ENCODE measurements around the gene RNU6-1.

Gene RNU6-1

GRCh38 chr15:67805008-67805665, 34.7 kb downstream of the RNU6-1 start:
- FAIRE-seq (no peak), DNase-seq (ENCODE audit: insufficient read length, low spot score) (no peak)

- FAIRE-seq = peak; percentile 9
- DNase-seq (ENCODE audit: insufficient read length, low spot score) = no peak
These were observed 35.6 kb downstream of the RNU6-1 start for GRCh38 chr15:67803996-67804843.

GRCh38 chr15:67803299-67803698, 36.5 kb downstream of the RNU6-1 start:
- no peak for DNase-seq (ENCODE audit: insufficient read length, low spot score)
- FAIRE-seq = no peak

GRCh38 chr15:67801926-67802914, 37.6 kb downstream of the RNU6-1 start:
- FAIRE-seq = no peak
- no peak for DNase-seq (ENCODE audit: insufficient read length, low spot score)

- FAIRE-seq (no peak), DNase-seq (ENCODE audit: insufficient read length, low spot score) (no peak)
These were observed 38.7 kb downstream of the RNU6-1 start for GRCh38 chr15:67801142-67801541.

- DNase-seq (ENCODE audit: insufficient read length, low spot score) (peak; percentile 41), FAIRE-seq (no peak)
These were observed 40.0 kb downstream of the RNU6-1 start for GRCh38 chr15:67799801-67800205.

GRCh38 chr15:67796196-67797127, 43.4 kb downstream of the RNU6-1 start:
- DNase-seq (ENCODE audit: insufficient read length, low spot score) (no peak), FAIRE-seq (no peak)

- no peak for DNase-seq (ENCODE audit: insufficient read length, low spot score)
- FAIRE-seq = no peak
These were observed 44.8 kb downstream of the RNU6-1 start for GRCh38 chr15:67794832-67795574.

- FAIRE-seq (peak; percentile 42), DNase-seq (ENCODE audit: insufficient read length, low spot score) (peak; percentile 64)
These were observed 47.4 kb downstream of the RNU6-1 start for GRCh38 chr15:67792250-67792942.

- DNase-seq (ENCODE audit: insufficient read length, low spot score) = no peak
These were observed 49.1 kb downstream of the RNU6-1 start for GRCh38 chr15:67790610-67791319.

More at GRCh38 chr15:67790610-67791319, 49.1 kb downstream of the RNU6-1 start:
- FAIRE-seq = no peak
